GM18508 (cell line): ENCODE data around the gene PLA2G2F.

Experiments used
- ATAC-seq: cut with Tn5 transposase; IDR thresholded peaks from one replicate; pipeline ENCODE4 v1.9.1; 2021; ENCODE audit warnings: moderate number of reproducible peaks; ENCODE audit not compliant: insufficient read depth, unreplicated experiment

The PLA2G2F gene

GRCh38 chr1:20187103-20187812, 48.1 kb downstream of the PLA2G2F start:
- ATAC-seq = no peak

- no peak for ATAC-seq
Measured at GRCh38 chr1:20187813-20188454, 48.8 kb downstream of the PLA2G2F start.

- no peak for ATAC-seq
Measured at GRCh38 chr1:20188455-20188817, 49.3 kb downstream of the PLA2G2F start.

GRCh38 chr1:20189664-20190063, 50.5 kb downstream of the PLA2G2F start:
- no peak for ATAC-seq

- no peak for ATAC-seq
Measured at GRCh38 chr1:20190256-20191160, 51.4 kb downstream of the PLA2G2F start.

GRCh38 chr1:20191266-20191825, 52.2 kb downstream of the PLA2G2F start:
- no peak for ATAC-seq

GRCh38 chr1:20192364-20192763, 53.2 kb downstream of the PLA2G2F start:
- no peak for ATAC-seq

- ATAC-seq = no peak
Measured at GRCh38 chr1:20192871-20193411, 53.8 kb downstream of the PLA2G2F start.

- ATAC-seq = no peak
Measured at GRCh38 chr1:20194224-20194623, 55.1 kb downstream of the PLA2G2F start.

GRCh38 chr1:20194757-20195461, 55.8 kb downstream of the PLA2G2F start:
- ATAC-seq = no peak

- no peak for ATAC-seq
Measured at GRCh38 chr1:20195462-20195780, 56.3 kb downstream of the PLA2G2F start.

- no peak for ATAC-seq
Measured at GRCh38 chr1:20197329-20197791, 58.2 kb downstream of the PLA2G2F start.

- no peak for ATAC-seq
Measured at GRCh38 chr1:20198296-20198695, 59.2 kb downstream of the PLA2G2F start.

GRCh38 chr1:20198918-20199317, 59.8 kb downstream of the PLA2G2F start:
- no peak for ATAC-seq

GRCh38 chr1:20199403-20199802, 60.3 kb downstream of the PLA2G2F start:
- no peak for ATAC-seq

- ATAC-seq = no peak
Measured at GRCh38 chr1:20199840-20200239, 60.7 kb downstream of the PLA2G2F start.
